Measurements from ENCODE around the gene MRC2. TPM values are rescaled to one million over a fixed set of nuclear protein-coding genes. Genes with fewer than 3 reads are reported as not detected.

Gene MRC2
- total RNA-seq, 1 experiment from 2014 or later: 2.3 TPM

DNA sequence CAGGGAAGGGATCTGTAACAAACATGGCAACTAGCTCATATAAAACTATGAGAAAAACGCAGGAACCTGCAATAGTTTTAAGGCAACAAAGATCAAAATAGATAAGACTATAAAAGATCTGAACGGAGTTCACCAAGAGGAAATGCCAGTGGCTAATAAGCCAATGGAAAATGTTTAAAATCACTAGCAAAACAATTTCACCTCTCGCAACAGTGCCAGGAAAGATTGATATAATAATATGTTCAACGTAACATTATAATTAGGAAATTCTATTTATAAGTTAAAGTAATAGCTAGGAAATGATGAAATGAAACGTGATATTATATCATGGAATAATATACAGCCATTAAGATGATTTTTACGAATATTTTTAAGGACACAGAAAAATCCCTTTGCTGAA, 16.0 kb downstream of the MRC2 start:
- no peak for DNase-seq
- BruUV-seq (replicated peaks): no TSS peak
- intact Hi-C loops (cut with micrococcal nuclease; ENCODE audit: unreplicated experiment): no loop called here
- Mint-ChIP-seq H3K4me3 (ENCODE audit: low read depth, unreplicated experiment) (no peak overlapping the region), H3K27ac (ENCODE audit: unreplicated experiment) (no peak overlapping the region), H3K27me3 (ENCODE audit: unreplicated experiment) (no peaks in the 10 kb centered on the region), H3K36me3 (ENCODE audit: insufficient read depth, unreplicated experiment) (no peaks in the 10 kb centered on the region), H3K9me3 (ENCODE audit: low read depth, unreplicated experiment) (no peaks in the 10 kb centered on the region), H3K4me1 (ENCODE audit: low read depth, unreplicated experiment) (no peaks in the 10 kb centered on the region)
- CTCF ChIA-PET: interaction anchor here (0.7 to 1.1 kb wide), 2 partner anchors 12 to 971 kb away, joined by 3 to 4 read pairs; no protein-coding TSS in a partner anchor
- TF ChIP-seq, protein P1, sequence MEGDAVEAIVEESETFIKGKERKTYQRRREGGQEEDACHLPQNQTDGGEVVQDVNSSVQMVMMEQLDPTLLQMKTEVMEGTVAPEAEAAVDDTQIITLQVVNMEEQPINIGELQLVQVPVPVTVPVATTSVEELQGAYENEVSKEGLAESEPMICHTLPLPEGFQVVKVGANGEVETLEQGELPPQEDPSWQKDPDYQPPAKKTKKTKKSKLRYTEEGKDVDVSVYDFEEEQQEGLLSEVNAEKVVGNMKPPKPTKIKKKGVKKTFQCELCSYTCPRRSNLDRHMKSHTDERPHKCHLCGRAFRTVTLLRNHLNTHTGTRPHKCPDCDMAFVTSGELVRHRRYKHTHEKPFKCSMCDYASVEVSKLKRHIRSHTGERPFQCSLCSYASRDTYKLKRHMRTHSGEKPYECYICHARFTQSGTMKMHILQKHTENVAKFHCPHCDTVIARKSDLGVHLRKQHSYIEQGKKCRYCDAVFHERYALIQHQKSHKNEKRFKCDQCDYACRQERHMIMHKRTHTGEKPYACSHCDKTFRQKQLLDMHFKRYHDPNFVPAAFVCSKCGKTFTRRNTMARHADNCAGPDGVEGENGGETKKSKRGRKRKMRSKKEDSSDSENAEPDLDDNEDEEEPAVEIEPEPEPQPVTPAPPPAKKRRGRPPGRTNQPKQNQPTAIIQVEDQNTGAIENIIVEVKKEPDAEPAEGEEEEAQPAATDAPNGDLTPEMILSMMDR (IDR thresholded peaks at IDR 0.05; ENCODE audit: unreplicated experiment): no peak

DNA sequence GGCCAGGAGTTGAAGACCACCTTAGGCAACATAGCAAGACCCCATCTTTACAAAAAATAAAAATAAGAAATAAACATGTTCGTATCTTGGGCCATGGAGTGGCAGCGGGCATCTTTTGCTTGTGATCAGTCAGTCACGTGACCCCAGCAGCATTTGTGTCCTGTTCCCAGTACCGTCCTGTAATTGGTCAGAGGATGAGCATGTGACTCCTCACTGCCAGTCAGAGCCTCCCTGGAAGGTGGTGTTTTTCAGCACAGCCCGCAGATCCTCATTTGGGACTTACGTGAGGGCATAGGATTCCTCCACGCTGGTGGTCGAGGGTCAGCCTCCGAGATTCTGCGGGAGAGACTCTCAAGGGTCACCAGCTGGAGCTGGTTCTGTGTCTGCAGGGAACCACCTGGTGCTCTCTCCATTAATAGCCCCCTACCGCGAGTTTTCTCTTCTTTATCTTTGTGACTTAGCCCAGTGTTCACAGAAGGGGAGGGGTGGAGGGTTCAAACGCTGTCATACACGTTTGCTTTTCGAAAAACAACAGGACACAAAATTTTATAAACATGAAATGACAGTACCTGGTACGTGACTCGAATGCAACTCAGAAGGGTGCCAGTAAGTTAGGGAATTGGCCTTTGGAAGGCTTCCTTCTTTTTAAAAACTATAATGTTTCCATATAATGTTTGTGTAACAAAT, 17.2 kb downstream of the MRC2 start:
- no peak for DNase-seq
- H3K36me3 Mint-ChIP-seq (ENCODE audit: insufficient read depth, unreplicated experiment): no peaks in the 10 kb centered on the region
- no peak overlapping the region for H3K4me3 Mint-ChIP-seq (ENCODE audit: low read depth, unreplicated experiment)
- H3K27me3 Mint-ChIP-seq (ENCODE audit: unreplicated experiment): no peaks in the 10 kb centered on the region
- H3K4me1 Mint-ChIP-seq (ENCODE audit: low read depth, unreplicated experiment): no peaks in the 10 kb centered on the region
- intact Hi-C loops (cut with micrococcal nuclease; ENCODE audit: unreplicated experiment): no loop called here
- no TSS peak for BruUV-seq (replicated peaks)
- H3K9me3 Mint-ChIP-seq (ENCODE audit: low read depth, unreplicated experiment): no peaks in the 10 kb centered on the region
- TF ChIP-seq, protein P1 (IDR thresholded peaks at IDR 0.05; ENCODE audit: unreplicated experiment): no peak
- H3K27ac Mint-ChIP-seq (ENCODE audit: unreplicated experiment): no peak overlapping the region
- CTCF ChIA-PET: no interaction called here

DNA sequence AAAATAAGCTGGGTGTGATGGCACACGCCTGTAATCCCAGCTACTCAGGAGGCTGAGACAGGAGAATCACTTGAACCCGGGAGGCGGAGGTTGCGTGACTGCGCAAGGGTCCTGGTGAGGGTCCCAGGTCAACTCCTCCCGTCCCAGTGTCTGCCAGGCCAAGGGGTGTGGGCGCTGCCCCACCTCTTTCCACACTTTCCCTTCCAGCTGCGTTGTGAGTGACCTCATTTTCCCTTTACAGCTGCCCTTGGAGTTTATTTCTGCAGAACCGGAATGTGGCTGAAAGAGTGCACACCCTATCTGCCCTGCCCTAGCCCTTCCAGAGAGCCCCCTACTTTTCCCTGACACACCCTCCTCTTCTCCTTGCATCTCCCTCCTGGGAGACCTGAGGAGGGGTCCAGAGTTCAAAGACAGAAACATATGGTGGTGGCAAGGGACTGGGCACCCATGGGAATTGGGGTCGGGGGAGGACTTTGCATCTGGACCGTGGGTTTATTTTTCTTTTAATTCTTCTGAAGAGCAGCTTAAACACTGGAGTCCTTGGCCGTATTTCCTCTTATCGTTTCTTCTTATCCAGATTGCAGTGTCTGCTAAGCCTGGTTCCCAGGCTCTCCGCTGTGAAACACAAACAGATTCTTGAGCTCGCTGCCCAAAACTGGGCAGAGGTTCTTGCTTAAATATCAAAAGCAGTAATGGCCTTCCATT, 20.9 kb downstream of the MRC2 start:
- TF ChIP-seq, protein P1 (IDR thresholded peaks at IDR 0.05; ENCODE audit: unreplicated experiment): no peak
- Mint-ChIP-seq H3K4me3 (ENCODE audit: low read depth, unreplicated experiment) (no peak overlapping the region), H3K4me1 (ENCODE audit: low read depth, unreplicated experiment) (no peaks in the 10 kb centered on the region), H3K27ac (ENCODE audit: unreplicated experiment) (no peak overlapping the region), H3K27me3 (ENCODE audit: unreplicated experiment) (no peaks in the 10 kb centered on the region), H3K36me3 (ENCODE audit: insufficient read depth, unreplicated experiment) (peaks cover 10% of the 10 kb centered on the region), H3K9me3 (ENCODE audit: low read depth, unreplicated experiment) (no peaks in the 10 kb centered on the region)
- no peak for DNase-seq
- no TSS peak for BruUV-seq (replicated peaks)
- intact Hi-C loops (cut with micrococcal nuclease; ENCODE audit: unreplicated experiment): no loop called here
- CTCF ChIA-PET: no interaction called here

DNA sequence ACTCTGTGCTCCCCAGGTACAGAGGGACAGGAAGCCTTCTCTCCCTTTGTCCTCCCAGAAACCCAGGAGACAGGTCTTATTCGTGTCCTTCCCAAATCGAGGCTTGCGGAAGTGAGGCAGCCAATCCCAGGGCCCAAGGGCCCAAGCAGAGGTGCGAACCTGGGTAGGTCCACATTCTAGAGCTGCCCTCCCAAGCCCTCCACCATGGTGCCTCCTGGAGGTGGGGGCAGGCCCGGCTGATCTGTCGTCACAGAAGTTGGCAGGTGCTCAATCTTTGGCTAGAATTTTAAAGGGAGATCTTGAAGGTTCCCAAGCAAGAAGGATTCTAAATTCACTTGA, 21.5 kb downstream of the MRC2 start:
- CTCF ChIA-PET: no interaction called here
- Mint-ChIP-seq H3K27ac (ENCODE audit: unreplicated experiment) (no peak overlapping the region), H3K4me1 (ENCODE audit: low read depth, unreplicated experiment) (no peaks in the 10 kb centered on the region), H3K9me3 (ENCODE audit: low read depth, unreplicated experiment) (no peaks in the 10 kb centered on the region), H3K36me3 (ENCODE audit: insufficient read depth, unreplicated experiment) (peaks cover 10% of the 10 kb centered on the region), H3K27me3 (ENCODE audit: unreplicated experiment) (no peaks in the 10 kb centered on the region), H3K4me3 (ENCODE audit: low read depth, unreplicated experiment) (no peak overlapping the region)
- DNase-seq: no peak
- TF ChIP-seq, protein P1 (IDR thresholded peaks at IDR 0.05; ENCODE audit: unreplicated experiment): no peak
- intact Hi-C loops (cut with micrococcal nuclease; ENCODE audit: unreplicated experiment): no loop called here
- BruUV-seq (replicated peaks): no TSS peak

Measured in Calu3 (cell line).